Activated naive CD4-positive, alpha-beta T cell (primary cell): ENCODE results near the gene ZNF175.

Experiments used
- DNase-seq, 4 experiments: peaks; one replicate each; lab custom pipeline; 2025; lab: John Stamatoyannopoulos, UW

ZNF175 gene

GRCh38 chr19:51549533-51550324 is 21.4 kb upstream of the ZNF175 start:
- DNase-seq, result no peak

- no peak for DNase-seq
Measured at GRCh38 chr19:51550848-51551672, 20.0 kb upstream of the ZNF175 start.

- no peak for DNase-seq
Measured at GRCh38 chr19:51551673-51552432, 19.2 kb upstream of the ZNF175 start.

GRCh38 chr19:51552608-51552995 is 18.5 kb upstream of the ZNF175 start:
- DNase-seq, result no peak

- peak in 1 of 4 experiments; percentile 14 for DNase-seq
Measured at GRCh38 chr19:51552996-51553725, 17.9 kb upstream of the ZNF175 start.

GRCh38 chr19:51559240-51559639 is 11.8 kb upstream of the ZNF175 start:
- no peak for DNase-seq

GRCh38 chr19:51560339-51560738 is 10.7 kb upstream of the ZNF175 start:
- DNase-seq, result no peak

GRCh38 chr19:51564791-51565190 is 6.3 kb upstream of the ZNF175 start:
- no peak for DNase-seq

GRCh38 chr19:51565583-51565982 is 5.5 kb upstream of the ZNF175 start:
- DNase-seq, result no peak

GRCh38 chr19:51566489-51567100 is 4.5 kb upstream of the ZNF175 start:
- no peak for DNase-seq

GRCh38 chr19:51567583-51567982 is 3.5 kb upstream of the ZNF175 start:
- DNase-seq, result no peak

GRCh38 chr19:51568456-51568855 is 2.6 kb upstream of the ZNF175 start:
- no peak for DNase-seq

- no peak for DNase-seq
Measured at GRCh38 chr19:51571599-51571998, 516 bp downstream of the ZNF175 start.

- no peak for DNase-seq
Measured at GRCh38 chr19:51572410-51572809, 1.3 kb downstream of the ZNF175 start.

GRCh38 chr19:51572908-51573307 is 1.8 kb downstream of the ZNF175 start:
- DNase-seq, result no peak

- DNase-seq, result no peak
Measured at GRCh38 chr19:51573331-51573730, 2.2 kb downstream of the ZNF175 start.

GRCh38 chr19:51576850-51577249 is 5.8 kb downstream of the ZNF175 start:
- no peak for DNase-seq

- DNase-seq, result no peak
Measured at GRCh38 chr19:51586103-51586728, 15.1 kb downstream of the ZNF175 start.

- no peak for DNase-seq
Measured at GRCh38 chr19:51586799-51587198, 15.7 kb downstream of the ZNF175 start.

GRCh38 chr19:51587264-51588191 is 16.4 kb downstream of the ZNF175 start:
- no peak for DNase-seq
